ENCODE results near the gene GGTA1. TPM values are rescaled to one million over a fixed set of nuclear protein-coding genes. Genes with fewer than 3 reads are reported as not detected.
"Not testable (repeated sequence)": the region's sequence is repeated elsewhere in the genome, so short reads cannot be mapped to it uniquely, and the experiment has no call there.

GGTA1 gene
- not detected in 2 replicates for total RNA-seq (2014; rRNA removed; shearing (Covaris generic))

GRCh38 chr9:121499427-121500164, at the start of gene GGTA1:
Gene GGTA1 (minus strand): TSS chr9:121499844. CDS start chr9:121467922, 31,922 bp downstream.
- Histone ChIP-seq H3K36me3 (replicated peaks; ENCODE audit: control insufficient read depth, insufficient read depth, low read length) (no peaks in the 10 kb centered on the region), H3K4me3 (ENCODE audit: insufficient read depth, low read depth, low read length) (peak within 1 kb of the TSS; percentile 45), H3K27me3 (ENCODE audit: control insufficient read depth, insufficient read depth, low read length) (peaks cover 38% of the 10 kb centered on the region)
- peak; percentile 90 for DNase-seq

- Histone ChIP-seq H3K4me3 (ENCODE audit: insufficient read depth, low read depth, low read length) (no peak overlapping the region), H3K27me3 (ENCODE audit: control insufficient read depth, insufficient read depth, low read length) (peaks cover 8% of the 10 kb centered on the region), H3K36me3 (replicated peaks; ENCODE audit: control insufficient read depth, insufficient read depth, low read length) (no peaks in the 10 kb centered on the region)
- no peak for DNase-seq
Measured at GRCh38 chr9:121548666-121549065, 49.0 kb upstream of the GGTA1 start.

GRCh38 chr9:121545875-121546423, 46.3 kb upstream of the GGTA1 start:
- 0 out of 2 replicates have a peak overlapping the region, but pooled peaks have one; percentile 12 for H3K4me3 ChIP-seq (ENCODE audit: insufficient read depth, low read depth, low read length)
- peak; percentile 97 for DNase-seq

GRCh38 chr9:121545150-121545874, 45.7 kb upstream of the GGTA1 start:
- Histone ChIP-seq H3K27me3 (ENCODE audit: control insufficient read depth, insufficient read depth, low read length) (peaks cover 2% of the 10 kb centered on the region; the same call in 1 of the 2 replicates), H3K36me3 (replicated peaks; ENCODE audit: control insufficient read depth, insufficient read depth, low read length) (no peaks in the 10 kb centered on the region), H3K4me3 (ENCODE audit: insufficient read depth, low read depth, low read length) (no peak overlapping the region)
- DNase-seq = no peak

More at GRCh38 chr9:121545875-121546423, 46.3 kb upstream of the GGTA1 start:
- no peaks in the 10 kb centered on the region for H3K36me3 ChIP-seq (replicated peaks; ENCODE audit: control insufficient read depth, insufficient read depth, low read length)
- H3K27me3 ChIP-seq (ENCODE audit: control insufficient read depth, insufficient read depth, low read length) = peaks cover 2% of the 10 kb centered on the region; the same call in 1 of the 2 replicates

GRCh38 chr9:121542025-121542424, 42.4 kb upstream of the GGTA1 start:
- DNase-seq = no peak
- Histone ChIP-seq H3K4me3 (ENCODE audit: insufficient read depth, low read depth, low read length) (no peak overlapping the region), H3K36me3 (replicated peaks; ENCODE audit: control insufficient read depth, insufficient read depth, low read length) (no peaks in the 10 kb centered on the region), H3K27me3 (ENCODE audit: control insufficient read depth, insufficient read depth, low read length) (peaks cover 2% of the 10 kb centered on the region; the same call in 1 of the 2 replicates)

- H3K27me3 ChIP-seq (ENCODE audit: control insufficient read depth, insufficient read depth, low read length) = peaks cover 2% of the 10 kb centered on the region; the same call in 1 of the 2 replicates
- no peaks in the 10 kb centered on the region for H3K36me3 ChIP-seq (replicated peaks; ENCODE audit: control insufficient read depth, insufficient read depth, low read length)
- H3K4me3 ChIP-seq (ENCODE audit: insufficient read depth, low read depth, low read length) = no peak overlapping the region
- DNase-seq = no peak
Measured at GRCh38 chr9:121541256-121541655, 41.6 kb upstream of the GGTA1 start.

GRCh38 chr9:121538221-121538620, 38.6 kb upstream of the GGTA1 start:
- no peak overlapping the region for H3K4me3 ChIP-seq (ENCODE audit: insufficient read depth, low read depth, low read length)
- peak; percentile 57 for DNase-seq
- H3K27me3 ChIP-seq (ENCODE audit: control insufficient read depth, insufficient read depth, low read length) = no peaks in the 10 kb centered on the region
- H3K36me3 ChIP-seq (replicated peaks; ENCODE audit: control insufficient read depth, insufficient read depth, low read length) = no peaks in the 10 kb centered on the region

- no peaks in the 10 kb centered on the region for H3K27me3 ChIP-seq (ENCODE audit: control insufficient read depth, insufficient read depth, low read length)
- H3K36me3 ChIP-seq (replicated peaks; ENCODE audit: control insufficient read depth, insufficient read depth, low read length) = no peaks in the 10 kb centered on the region
- no peak overlapping the region for H3K4me3 ChIP-seq (ENCODE audit: insufficient read depth, low read depth, low read length)
- no peak for DNase-seq
Measured at GRCh38 chr9:121537283-121537682, 37.6 kb upstream of the GGTA1 start.

GRCh38 chr9:121532881-121533280, 33.2 kb upstream of the GGTA1 start:
- Histone ChIP-seq H3K27me3 (ENCODE audit: control insufficient read depth, insufficient read depth, low read length) (no peaks in the 10 kb centered on the region), H3K36me3 (replicated peaks; ENCODE audit: control insufficient read depth, insufficient read depth, low read length) (no peaks in the 10 kb centered on the region), H3K4me3 (ENCODE audit: insufficient read depth, low read depth, low read length) (no peak overlapping the region)
- DNase-seq = no peak

- H3K27me3 ChIP-seq (ENCODE audit: control insufficient read depth, insufficient read depth, low read length) = no peaks in the 10 kb centered on the region
- no peaks in the 10 kb centered on the region for H3K36me3 ChIP-seq (replicated peaks; ENCODE audit: control insufficient read depth, insufficient read depth, low read length)
- no peak overlapping the region for H3K4me3 ChIP-seq (ENCODE audit: insufficient read depth, low read depth, low read length)
- DNase-seq = no peak
Measured at GRCh38 chr9:121529237-121529987, 29.8 kb upstream of the GGTA1 start.

GRCh38 chr9:121528642-121529041, 29.0 kb upstream of the GGTA1 start:
- DNase-seq = no peak
- H3K36me3 ChIP-seq (replicated peaks; ENCODE audit: control insufficient read depth, insufficient read depth, low read length) = no peaks in the 10 kb centered on the region
- H3K4me3 ChIP-seq (ENCODE audit: insufficient read depth, low read depth, low read length) = no peak overlapping the region
- no peaks in the 10 kb centered on the region for H3K27me3 ChIP-seq (ENCODE audit: control insufficient read depth, insufficient read depth, low read length)

GRCh38 chr9:121527371-121527770, 27.7 kb upstream of the GGTA1 start:
- DNase-seq = no peak
- Histone ChIP-seq H3K4me3 (ENCODE audit: insufficient read depth, low read depth, low read length) (no peak overlapping the region), H3K27me3 (ENCODE audit: control insufficient read depth, insufficient read depth, low read length) (no peaks in the 10 kb centered on the region), H3K36me3 (replicated peaks; ENCODE audit: control insufficient read depth, insufficient read depth, low read length) (no peaks in the 10 kb centered on the region)

- not testable (repeated sequence) for DNase-seq; H3K36me3 ChIP-seq (replicated peaks; ENCODE audit: control insufficient read depth, insufficient read depth, low read length); H3K4me3 ChIP-seq (ENCODE audit: insufficient read depth, low read depth, low read length); H3K27me3 ChIP-seq (ENCODE audit: control insufficient read depth, insufficient read depth, low read length)
Measured at GRCh38 chr9:121519688-121520087, 20.0 kb upstream of the GGTA1 start.

GRCh38 chr9:121518634-121519033, 19.0 kb upstream of the GGTA1 start:
- DNase-seq = no peak
- no peaks in the 10 kb centered on the region for H3K36me3 ChIP-seq (replicated peaks; ENCODE audit: control insufficient read depth, insufficient read depth, low read length)
- H3K27me3 ChIP-seq (ENCODE audit: control insufficient read depth, insufficient read depth, low read length) = no peaks in the 10 kb centered on the region
- no peak overlapping the region for H3K4me3 ChIP-seq (ENCODE audit: insufficient read depth, low read depth, low read length)
